HG02852 (cell line): ENCODE data around the gene AP4B1.
A peak's percentile ranks its signal among the peaks of the same experiment; 100 is the strongest.
"Not testable (repeated sequence)": the region's sequence is repeated elsewhere in the genome, so short reads cannot be mapped to it uniquely, and the experiment has no call there.

ENCODE experiments used
- ATAC-seq: cut with Tn5 transposase; IDR thresholded peaks from one replicate; pipeline ENCODE4 v1.9.1; 2021; ENCODE audit warnings: mild to moderate bottlenecking, moderate library complexity; ENCODE audit not compliant: unreplicated experiment

AP4B1 gene

DNA sequence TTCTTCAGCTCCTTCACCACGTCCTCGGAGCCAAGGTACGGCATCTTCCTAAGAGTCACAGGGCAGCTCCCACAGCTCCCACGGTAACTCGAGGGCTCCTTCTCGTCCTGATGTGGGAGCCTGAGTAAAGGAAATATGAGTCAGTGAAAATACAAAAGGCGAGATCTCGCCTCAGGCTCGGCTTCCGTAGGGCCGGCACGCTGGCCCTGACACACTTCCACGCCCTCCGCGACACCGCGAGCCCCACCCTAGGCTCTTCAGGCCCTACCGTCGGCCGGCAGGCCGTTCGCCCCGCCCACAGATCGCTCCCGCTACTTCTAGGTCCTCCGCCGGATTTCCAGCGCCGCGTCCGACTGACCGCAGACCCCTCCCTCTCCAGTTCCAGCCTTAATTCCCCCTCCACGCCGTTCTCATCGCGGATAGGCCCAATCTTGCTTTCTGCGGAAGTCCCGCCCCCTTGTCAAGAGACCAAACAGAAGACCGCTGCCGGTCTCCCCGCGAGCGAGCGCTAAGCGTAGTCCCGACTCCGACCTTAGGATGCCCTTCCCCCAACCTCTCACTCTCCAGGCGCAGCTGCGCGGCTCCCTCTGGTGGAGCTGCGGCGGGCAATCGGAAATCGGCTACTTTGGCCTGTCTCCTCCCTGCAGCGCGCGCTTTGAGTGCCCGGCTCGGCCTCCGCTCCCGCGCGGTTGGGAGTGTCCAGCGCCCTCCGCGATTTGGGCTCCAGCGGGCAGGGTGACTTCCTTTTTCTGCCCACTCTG is at the start of gene AP4B1, which contains the start of gene DCLRE1B:
AP4B1 (minus strand) TSS at position 126 of the 761 bp plus-strand sequence; CDS start at position 44, 82 bp downstream.
DCLRE1B (plus strand) TSS at position 653 of the 761 bp plus-strand sequence. CDS start 261 bp downstream, outside the sequence.
- peak; percentile 86 for ATAC-seq

DNA sequence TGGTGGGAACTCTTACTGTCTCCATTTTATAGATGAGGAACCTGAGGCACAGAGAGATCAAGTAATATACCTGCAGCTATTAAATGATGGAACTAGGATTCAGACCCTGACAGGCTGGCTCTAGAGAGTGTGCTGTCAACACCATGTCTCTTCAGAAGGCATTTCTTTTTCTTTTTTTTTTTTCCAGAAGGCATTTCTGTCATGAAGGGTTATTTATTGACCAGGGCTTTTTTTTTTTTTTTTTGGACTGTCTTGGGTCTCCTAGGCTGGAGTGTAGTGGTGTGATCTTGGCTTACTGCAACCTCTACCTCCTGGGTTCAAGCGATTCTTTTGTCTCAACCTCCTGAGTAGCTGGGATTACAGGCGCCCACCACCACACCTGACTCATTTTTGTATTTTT is 47.1 kb upstream of the AP4B1 start:
- ATAC-seq = no peak

DNA sequence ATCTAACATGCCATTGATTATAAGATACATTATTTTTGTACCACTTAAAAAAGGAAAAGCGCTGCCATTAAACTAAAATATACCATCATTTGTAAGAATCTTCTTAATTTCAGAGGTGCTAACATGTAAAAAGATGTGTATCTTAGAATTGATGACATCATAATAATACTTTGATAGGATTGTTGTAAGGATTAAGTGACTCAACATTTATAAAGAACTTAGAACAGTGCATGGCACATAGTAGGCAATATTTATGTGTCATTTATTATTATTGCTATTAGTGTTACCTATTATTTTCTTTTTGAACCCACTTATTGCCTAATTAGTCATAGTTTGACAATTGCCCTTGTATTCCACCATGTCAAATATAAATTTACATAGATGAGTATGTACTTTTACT is 46.3 kb upstream of the AP4B1 start:
- ATAC-seq = no peak

DNA sequence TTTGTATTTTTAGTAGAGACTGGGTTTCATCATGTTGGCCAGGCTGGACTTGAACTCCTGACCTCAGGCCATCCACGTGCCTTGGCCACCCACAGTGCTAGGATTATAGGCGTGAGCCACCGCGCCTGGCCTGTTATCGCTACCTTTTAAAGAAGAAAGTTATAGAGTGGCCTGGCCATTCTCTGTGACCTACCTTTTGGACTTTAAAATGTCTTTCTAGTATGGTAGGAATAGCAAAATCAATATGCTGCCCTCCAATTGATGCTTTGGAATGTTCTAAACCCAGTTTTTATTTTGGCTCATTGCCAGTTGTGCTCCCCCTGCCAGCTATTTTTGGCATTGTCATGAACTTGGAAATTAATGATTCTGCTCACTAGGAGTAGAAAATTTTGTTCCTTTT is 44.4 kb upstream of the AP4B1 start:
- ATAC-seq = no peak

DNA sequence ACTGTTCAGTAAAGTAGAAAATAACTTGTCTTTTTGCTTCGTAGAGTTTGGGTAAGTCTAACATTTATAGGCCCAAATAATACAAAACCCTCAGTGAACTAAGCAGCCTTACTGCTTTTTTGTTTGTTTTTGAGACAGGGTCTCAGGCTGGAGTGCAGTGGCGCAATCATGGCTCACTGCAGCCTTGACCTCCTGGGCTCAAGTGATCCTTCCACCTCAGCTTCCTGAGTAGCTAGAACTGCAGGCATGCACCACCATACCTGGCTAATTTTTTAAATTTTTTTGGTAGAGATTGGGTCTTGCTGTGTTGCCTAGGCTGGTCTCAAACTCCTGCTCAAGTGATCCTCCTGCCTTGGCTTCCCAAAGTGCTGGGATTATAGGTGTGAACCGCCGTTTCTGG is 43.6 kb upstream of the AP4B1 start:
- not testable (repeated sequence) for ATAC-seq

DNA sequence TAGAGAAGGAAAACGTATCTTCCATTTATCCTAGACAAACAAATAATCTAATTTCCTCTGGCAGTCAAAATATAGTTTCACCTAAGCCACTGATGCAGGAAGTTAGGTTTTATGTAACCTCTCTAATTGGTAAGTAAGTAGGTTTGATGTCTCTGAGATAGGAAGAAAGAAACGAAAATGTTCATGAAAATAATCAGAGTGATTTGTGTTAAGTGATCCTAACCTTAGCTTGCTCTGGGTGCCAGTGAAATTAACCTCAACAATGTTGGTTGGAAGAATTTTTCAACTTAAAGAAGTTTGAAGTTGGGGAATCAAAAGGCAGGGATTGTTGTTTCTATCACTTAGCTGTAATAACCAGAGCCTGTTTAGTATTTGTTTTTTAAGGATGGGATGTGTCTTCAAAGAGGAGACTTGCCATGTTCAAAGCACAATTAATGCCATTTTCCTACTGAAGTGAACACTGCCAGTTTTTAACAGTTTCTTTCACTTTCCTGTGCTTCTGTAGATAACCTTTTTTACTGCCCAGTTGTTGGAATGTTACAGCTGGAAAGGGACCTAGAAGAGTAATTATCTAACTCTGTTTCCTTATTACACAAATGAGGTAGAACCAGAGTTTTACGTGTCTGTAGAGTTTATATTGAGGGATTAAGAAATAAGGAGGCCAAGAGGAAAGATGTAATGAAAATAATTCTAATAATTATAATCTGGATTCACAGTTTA is 42.9 kb upstream of the AP4B1 start:
- no peak for ATAC-seq

DNA sequence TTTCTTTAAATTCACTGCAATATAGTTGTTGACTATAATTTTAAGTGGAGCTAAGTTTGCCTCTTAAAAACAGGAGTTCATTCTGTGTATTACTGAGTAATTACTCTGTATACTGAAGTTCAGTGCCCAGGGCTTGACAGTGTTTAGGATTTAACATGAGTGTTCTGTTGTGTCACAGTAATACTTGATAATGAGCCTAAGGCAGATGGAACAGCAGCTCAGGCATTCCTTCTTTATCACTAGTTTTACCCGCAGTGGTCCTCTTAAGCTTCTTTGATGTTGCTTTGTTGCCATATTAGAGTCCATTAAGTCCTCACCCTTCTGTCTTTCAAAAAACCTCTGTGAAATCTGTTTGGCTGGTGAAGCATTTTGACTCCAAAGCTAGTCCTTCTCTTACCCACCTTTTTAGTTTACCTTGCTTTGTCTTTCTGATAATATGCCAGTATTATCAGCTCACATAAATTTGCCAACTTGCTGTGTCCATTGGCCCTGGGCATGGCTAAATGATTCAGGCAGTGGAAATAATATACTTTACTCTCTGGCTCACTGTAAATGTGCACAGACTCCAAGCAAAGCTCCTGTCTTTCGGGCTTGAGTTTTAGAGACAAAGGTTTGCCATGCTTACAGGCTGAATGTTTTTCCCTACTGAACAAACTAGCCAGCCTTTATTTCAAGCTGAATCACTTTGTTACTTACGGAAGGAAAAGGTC is 42.2 kb upstream of the AP4B1 start:
- ATAC-seq = no peak

DNA sequence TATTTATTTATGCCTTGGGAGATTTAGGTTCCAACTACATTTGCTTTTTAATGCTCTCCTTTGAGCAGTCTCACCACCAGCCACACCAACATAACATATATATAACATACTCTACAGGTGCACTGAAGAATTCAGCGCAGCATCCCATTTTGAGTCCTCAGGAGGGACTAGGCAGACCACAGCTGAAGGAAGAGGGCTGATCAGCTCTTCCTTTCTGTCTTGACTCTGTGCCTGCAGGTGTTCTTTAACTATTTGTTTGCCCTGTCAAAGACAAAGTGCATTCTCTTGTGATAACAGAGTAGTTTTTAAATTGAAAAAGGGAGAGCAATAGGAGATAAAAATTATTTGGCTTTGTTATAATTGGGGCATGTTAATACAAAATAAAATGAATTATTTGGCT is 41.5 kb upstream of the AP4B1 start:
- no peak for ATAC-seq

DNA sequence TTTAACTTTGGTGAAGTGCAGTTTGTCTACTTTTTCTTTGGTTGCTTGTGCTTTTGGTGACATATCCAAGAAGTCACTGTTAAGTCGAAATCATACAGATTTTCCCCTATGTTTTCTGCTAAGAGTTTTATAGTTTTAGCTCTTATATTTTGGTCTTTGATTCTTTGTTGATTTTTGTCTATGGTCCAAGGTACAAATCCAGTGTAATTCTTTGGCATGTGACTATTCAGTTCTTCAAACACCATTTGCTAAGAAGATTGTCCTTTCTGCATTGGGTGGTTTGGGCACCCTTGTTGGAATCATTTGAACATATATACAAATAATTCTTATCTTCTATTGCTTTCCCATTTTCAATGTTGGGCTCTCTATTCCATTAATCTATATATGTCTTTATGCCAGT is 40.7 kb upstream of the AP4B1 start:
- no peak for ATAC-seq

DNA sequence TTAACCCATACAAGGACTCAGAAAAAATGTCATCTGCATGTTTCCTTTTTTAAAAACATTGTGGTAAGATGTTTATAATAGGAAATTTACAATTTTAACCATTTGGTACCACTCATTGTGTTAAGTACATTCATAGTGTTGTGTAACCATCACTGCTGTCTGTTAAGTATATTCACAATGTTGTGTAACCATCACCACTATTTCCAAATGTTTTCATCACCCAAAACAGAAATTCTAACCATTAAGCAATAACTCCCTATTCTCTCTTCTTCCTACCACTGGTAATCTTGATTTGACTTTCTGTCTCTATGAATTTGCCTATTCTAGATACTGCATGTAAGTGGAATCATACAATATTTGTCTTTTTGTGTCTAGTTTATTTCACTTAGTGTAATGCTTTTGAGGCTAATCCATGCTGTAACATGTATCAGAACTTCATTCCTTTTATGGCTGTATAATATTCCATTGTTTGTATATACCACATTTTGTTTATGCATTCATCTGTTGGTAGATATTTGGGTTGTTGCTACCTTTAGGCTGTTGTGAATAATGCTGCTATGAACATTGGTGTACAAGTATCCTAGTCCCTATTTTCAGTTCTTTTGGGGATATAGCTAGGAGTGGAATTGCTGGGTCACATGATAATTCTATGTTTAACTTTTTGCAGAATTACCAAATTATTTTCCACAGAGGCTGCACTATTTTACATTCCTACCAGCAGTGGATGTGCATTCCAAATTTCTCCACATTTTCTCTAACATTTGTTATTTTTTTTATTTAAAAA is 38.6 kb upstream of the AP4B1 start:
- no peak for ATAC-seq

DNA sequence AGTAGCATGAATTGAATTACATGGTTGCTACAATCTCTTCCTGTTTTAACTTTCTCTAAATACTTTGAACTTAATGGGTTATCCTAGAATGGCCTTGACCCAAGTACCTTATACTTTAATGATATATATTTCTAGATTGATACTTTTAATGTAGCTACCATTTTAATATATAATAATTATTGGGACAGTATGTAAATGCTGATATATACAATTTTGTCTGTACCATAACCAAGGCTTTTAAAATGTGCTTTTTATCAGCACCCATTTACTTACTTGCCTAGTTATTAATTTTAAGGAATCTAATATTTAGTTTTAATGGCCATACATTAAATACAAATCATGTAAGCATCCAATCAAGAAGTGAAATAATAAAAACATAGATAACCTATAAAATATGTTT is 37.9 kb upstream of the AP4B1 start:
- ATAC-seq = no peak

DNA sequence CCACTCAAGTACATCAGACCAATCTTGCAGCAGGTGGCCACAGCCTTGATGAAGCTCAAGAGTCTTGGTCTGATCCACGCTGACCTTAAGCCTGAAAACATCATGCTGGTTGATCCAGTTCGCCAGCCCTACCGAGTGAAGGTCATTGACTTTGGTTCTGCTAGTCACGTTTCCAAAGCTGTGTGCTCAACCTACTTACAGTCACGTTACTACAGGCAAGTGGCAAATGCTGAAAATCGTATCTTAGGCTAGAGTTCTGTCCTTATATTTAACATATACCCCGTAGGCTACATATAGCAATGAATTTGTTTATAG is 36.6 kb upstream of the AP4B1 start:
- no peak for ATAC-seq

DNA sequence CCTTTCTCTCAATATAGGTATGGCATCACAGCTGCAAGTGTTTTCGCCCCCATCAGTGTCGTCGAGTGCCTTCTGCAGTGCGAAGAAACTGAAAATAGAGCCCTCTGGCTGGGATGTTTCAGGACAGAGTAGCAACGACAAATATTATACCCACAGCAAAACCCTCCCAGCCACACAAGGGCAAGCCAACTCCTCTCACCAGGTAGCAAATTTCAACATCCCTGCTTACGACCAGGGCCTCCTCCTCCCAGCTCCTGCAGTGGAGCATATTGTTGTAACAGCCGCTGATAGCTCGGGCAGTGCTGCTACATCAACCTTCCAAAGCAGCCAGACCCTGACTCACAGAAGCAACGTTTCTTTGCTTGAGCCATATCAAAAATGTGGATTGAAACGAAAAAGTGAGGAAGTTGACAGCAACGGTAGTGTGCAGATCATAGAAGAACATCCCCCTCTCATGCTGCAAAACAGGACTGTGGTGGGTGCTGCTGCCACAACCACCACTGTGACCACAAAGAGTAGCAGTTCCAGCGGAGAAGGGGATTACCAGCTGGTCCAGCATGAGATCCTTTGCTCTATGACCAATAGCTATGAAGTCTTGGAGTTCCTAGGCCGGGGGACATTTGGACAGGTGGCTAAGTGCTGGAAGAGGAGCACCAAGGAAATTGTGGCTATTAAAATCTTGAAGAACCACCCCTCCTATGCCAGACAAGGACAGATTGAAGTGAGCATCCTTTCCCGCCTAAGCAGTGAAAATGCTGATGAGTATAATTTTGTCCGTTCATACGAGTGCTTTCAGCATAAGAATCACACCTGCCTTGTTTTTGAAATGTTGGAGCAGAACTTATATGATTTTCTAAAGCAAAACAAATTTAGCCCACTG is 36.0 kb upstream of the AP4B1 start:
- ATAC-seq = peak; percentile 65

DNA sequence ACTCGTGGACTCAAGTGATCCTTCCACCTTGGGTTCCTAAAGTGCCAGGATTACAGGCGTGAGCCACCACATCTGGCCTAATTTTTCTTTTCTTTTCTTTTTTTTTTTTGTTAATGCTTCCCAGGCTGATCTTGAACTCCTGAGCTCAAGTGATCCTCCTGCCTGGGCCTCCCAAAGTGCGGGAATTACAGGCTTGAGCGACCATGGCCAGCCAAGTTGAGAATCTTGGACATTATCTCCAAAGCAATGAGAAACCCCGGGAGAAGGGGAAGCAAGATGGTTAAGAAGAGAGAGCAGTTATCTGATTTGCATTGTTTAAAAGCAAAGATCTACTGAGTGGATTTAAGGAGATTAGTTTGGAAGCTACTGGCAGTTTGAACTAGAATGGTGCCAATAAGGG is 33.6 kb upstream of the AP4B1 start:
- no peak for ATAC-seq

DNA sequence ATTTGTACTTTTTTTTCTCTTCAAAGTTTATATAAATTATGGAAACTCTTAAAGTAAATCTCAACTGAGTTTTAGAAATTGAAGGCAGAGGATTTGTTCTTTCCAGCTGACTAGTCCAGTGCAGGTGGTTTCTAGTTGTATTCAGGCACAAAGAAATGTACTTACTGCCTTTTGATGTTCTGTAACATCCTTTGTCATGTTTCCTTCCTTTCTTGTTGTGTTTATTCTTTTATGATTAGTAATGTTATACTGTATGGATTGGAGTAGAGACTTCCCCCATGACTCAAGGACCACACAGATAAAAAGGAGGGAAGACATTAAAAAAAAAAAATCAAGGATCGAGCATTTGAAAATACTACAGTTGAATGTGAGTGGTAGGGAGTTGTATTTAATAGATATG is 32.5 kb upstream of the AP4B1 start:
- no peak for ATAC-seq

DNA sequence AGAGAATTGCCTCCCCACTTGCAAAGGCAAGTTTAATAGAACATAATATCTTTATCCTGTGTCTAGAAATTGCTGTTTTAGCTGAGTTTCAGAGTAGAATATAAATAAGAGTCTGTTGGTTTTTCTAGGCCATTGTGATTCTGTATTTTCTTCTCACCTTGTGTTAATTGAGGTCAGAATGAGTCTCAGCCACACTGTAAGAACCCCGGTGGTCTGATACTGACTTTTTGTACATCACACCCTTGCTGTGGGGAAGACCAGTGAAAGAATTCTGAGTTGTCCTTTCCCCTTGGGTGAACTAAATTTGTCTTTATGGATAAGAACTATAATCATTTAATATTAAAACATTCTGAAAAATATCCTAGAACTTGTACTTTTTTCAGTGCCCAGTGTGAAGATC is 31.4 kb upstream of the AP4B1 start:
- no peak for ATAC-seq

DNA sequence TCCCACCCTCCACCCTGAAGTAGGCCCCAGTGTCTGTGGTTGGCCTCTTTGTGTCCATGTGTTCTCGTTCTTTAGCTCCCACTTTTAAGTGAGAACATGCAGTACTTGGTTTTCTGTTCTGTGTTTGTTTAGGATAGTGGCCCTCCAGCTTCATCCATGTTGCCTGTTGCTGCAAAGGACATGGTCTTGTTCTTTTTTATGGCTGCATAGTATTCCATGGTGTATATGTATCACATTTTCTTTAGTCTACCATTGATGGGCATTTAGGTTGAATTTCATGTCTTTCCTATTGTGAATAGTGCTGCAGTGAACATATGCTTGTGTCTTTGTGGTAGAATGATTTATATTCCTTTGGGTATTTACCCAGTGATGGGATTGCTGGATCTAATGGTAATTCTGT is 30.6 kb upstream of the AP4B1 start:
- no peak for ATAC-seq

DNA sequence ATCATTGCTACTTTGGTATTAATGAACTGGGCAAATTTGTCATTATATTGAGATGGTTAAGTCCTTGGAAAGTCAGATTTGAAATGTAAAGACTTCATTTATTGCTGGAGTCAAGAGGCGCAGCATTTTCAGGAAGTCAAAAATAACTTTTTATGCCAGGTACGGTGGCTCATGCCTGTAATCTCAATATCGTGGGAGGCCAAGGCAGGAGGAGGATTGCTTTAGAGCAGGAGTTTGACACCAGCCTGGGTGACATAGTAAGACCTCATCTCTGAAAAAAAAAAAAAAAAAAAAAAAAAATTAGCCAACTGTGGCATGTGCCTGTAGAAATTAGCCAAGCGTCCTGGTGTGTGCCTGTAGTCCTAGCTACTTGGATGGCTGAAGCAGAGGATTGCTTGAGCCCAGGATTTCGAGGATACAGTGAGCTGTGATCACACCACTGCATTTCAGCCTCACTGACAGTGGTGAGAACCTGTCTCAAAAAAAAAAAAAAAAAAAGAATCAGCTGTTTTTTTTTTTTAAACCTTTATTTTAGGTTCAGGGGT is 30.0 kb upstream of the AP4B1 start:
- ATAC-seq = no peak

DNA sequence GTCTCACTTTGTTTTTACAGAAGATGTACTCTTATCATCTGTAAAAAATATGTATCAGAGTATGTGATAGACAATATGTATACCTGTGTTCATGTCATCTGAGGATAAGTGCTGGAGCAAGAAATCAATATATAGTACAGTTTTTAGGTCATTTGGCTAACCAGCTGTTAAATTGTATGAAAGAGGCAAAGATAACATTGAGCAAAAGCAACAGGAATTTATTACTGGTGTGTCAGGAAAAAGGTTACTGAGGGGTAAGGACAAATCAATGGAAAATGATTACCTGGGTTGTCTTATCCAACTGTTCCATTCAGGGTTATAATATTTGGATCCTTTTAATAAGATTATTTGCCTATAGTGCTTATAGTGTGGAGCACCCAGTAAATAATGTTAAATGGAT is 29.4 kb upstream of the AP4B1 start:
- ATAC-seq = no peak

DNA sequence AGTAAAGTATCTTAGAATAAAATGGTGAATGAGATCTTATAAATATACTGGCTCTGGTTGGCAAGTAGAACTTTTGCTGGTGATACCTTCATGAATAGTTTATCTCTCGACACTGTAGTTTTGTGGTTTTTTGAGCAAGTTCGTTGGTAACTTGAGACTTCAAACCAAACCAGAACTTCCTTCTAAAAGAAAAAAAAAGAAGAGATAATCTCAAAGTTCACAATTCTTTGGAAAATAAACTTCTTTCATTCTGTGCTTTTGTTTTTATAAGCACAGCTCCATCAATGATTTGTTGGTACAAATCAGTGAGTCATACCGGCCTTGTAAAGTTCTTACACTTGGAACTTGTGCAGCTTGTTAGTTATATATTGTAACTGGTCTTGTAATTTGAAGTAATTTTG is 26.9 kb upstream of the AP4B1 start:
- no peak for ATAC-seq
